K562 (cell line): ENCODE data around the gene CBX8. TPM values are rescaled to one million over a fixed set of nuclear protein-coding genes. Genes with fewer than 3 reads are reported as not detected.

Experiments used
- AFF4 ChIP-seq: sonication (generic); formaldehyde crosslinking; IDR thresholded peaks from 2 replicates; pipeline ENCODE4 v1.8.0; 2023; ENCODE audit warnings: mild to moderate bottlenecking, missing genetic modification reagents
- BCOR ChIP-seq: fragments of 450-650 bp; IDR thresholded peaks from 2 replicates; pipeline ENCODE4 v1.6.1; 2016
- CEBPG ChIP-seq, 3 experiments: fragments of 200-800 bp in 1 of 3; sonication (Bioruptor generic) in 1 of 3; sonication (generic) in 1 of 3; formaldehyde crosslinking in 1 of 3; IDR thresholded peaks in 2 of 3; conservative IDR thresholded peaks in 1 of 3; 2 replicates each; pipeline versions ENCODE4 v1.6.1 to v1.8.0; 2016 to 2022; ENCODE audit warnings: missing compliant biosample characterization in 2 of 3, missing genetic modification characterization in 2 of 3, mild to moderate bottlenecking in 1 of 3, missing genetic modification reagents in 1 of 3
- CHCHD3 ChIP-seq: fragments of 250-450 bp; sonication (Bioruptor Pico); IDR thresholded peaks from 2 replicates; pipeline ENCODE4 v2.1.2; 2022; ENCODE audit warnings: mild to moderate bottlenecking
- DACH1 ChIP-seq: fragments of 450-650 bp; IDR thresholded peaks from 2 replicates; pipeline ENCODE4 v1.6.1; 2018; ENCODE audit not compliant: partially characterized antibody
- FOXJ2 ChIP-seq: fragments of 200-800 bp; sonication (Bioruptor generic); IDR thresholded peaks from 2 replicates; pipeline ENCODE4 v1.6.1; 2016; ENCODE audit warnings: missing genetic modification characterization, missing compliant biosample characterization
- FOXP4 ChIP-seq: sonication (generic); formaldehyde crosslinking; IDR thresholded peaks from 2 replicates; pipeline ENCODE4 v1.8.0; 2022; ENCODE audit warnings: mild to moderate bottlenecking, missing genetic modification reagents, borderline replicate concordance
- KAT7 ChIP-seq: sonication (generic); formaldehyde crosslinking; IDR thresholded peaks from 2 replicates; pipeline ENCODE4 v1.8.0; 2022; ENCODE audit warnings: missing genetic modification reagents, mild to moderate bottlenecking, borderline replicate concordance
- MCM5 ChIP-seq: fragments of 450-650 bp; IDR thresholded peaks from 2 replicates; pipeline ENCODE4 v1.6.1; 2016; ENCODE audit warnings: low read depth
- POLR2AphosphoS5 ChIP-seq: IDR thresholded peaks from 2 replicates; pipeline ENCODE4 v1.6.1; 2011; ENCODE audit warnings: mild to moderate bottlenecking, low read depth, low read length, moderate library complexity; ENCODE audit not compliant: control insufficient read depth, insufficient read depth
- RB1 ChIP-seq: fragments of 450-650 bp; IDR thresholded peaks from 2 replicates; pipeline ENCODE4 v1.6.1; 2017; ENCODE audit warnings: low read depth, mild to moderate bottlenecking
- RBM15 ChIP-seq: fragments of 200-400 bp; formaldehyde crosslinking; IDR thresholded peaks from 2 replicates; pipeline ENCODE4 v1.6.1; 2018; ENCODE audit warnings: mild to moderate bottlenecking, low read length, moderate library complexity; ENCODE audit not compliant: insufficient read depth
- SRF ChIP-seq, 2 experiments: fragments of 250-450, 450-650 bp in 1 of 2; sonication (Bioruptor Pico) in 1 of 2; sonication (generic) in 1 of 2; formaldehyde crosslinking; IDR thresholded peaks; 2 replicates each; pipeline versions ENCODE4 v1.5.0 to v1.5.1; 2020 to 2022; ENCODE audit warnings: mild to moderate bottlenecking in 1 of 2, missing genetic modification reagents in 1 of 2
- TBL1XR1 ChIP-seq, 2 experiments: IDR thresholded peaks; 2 replicates each; pipeline ENCODE4 v1.6.1; 2012; ENCODE audit warnings: improper control_type of control experiment in 2 of 2, low read length in 2 of 2, mild to moderate bottlenecking in 1 of 2
- ZNF146 ChIP-seq: IDR thresholded peaks from one replicate; pipeline ENCODE4 v1.6.1; 2018; ENCODE audit warnings: missing compliant biosample characterization; ENCODE audit not compliant: unreplicated experiment
- ZNF23 ChIP-seq: fragments of 250-450 bp; sonication (Bioruptor Pico); IDR thresholded peaks from 2 replicates; pipeline ENCODE4 v1.4.0; 2020; ENCODE audit warnings: mild to moderate bottlenecking
- ZNF232 ChIP-seq: sonication (generic); formaldehyde crosslinking; IDR thresholded peaks from 2 replicates; pipeline ENCODE4 v1.8.0; 2022; ENCODE audit warnings: mild to moderate bottlenecking, missing genetic modification reagents
- ZNF274 ChIP-seq: IDR thresholded peaks from 2 replicates; pipeline ENCODE4 v1.6.1; 2011; ENCODE audit warnings: low read depth, mild to moderate bottlenecking, low read length, moderate library complexity, borderline replicate concordance
- polyA plus RNA-seq, 8 experiments: library from polyadenylated mRNA; depleted of rRNA in 4 of 8; stranded (reverse) in 5 of 8; unstranded in 3 of 8; fragments of >200 nt; fragmentation: Nextera tagmentation in 2 of 8; fragmentation: Illumina TruSeq in 1 of 8; extraction: Ambion mirVana in 2 of 8; extraction: Trizol in 1 of 8; gene quantifications; 2 replicates each; pipeline versions ENCODE4 v1.2.1 to v1.2.3, GENCODE V29; 2011 to 2014; ENCODE audit warnings: inconsistent platforms in 1 of 8, missing spikeins in 1 of 8
- total RNA-seq, 7 experiments: library from RNA; depleted of rRNA in 6 of 7; stranded (reverse); fragments of >200 nt in 6 of 7; fragmentation: Illumina TruSeq in 2 of 7; extraction: Trizol in 2 of 7; gene quantifications; 2 replicates each; pipeline versions ENCODE4 v1.2.1 to v1.2.3, GENCODE V29; 2011 to 2021; ENCODE audit warnings: low replicate concordance in 1 of 7
- TF ChIP-seq, protein P1 (sequence below): fragments of 450-650 bp; formaldehyde crosslinking; IDR thresholded peaks from 2 replicates; pipeline ENCODE4 v1.4.0; 2020; ENCODE audit warnings: mild to moderate bottlenecking, mixed read lengths

The CBX8 gene
- total and polyA plus RNA-seq, 9 of the 15 experiments (the other 6 are each of a cell fraction or from before 2014, with no cell fraction given) = 0.08 to 11.9 (median 2.6) TPM

DNA sequence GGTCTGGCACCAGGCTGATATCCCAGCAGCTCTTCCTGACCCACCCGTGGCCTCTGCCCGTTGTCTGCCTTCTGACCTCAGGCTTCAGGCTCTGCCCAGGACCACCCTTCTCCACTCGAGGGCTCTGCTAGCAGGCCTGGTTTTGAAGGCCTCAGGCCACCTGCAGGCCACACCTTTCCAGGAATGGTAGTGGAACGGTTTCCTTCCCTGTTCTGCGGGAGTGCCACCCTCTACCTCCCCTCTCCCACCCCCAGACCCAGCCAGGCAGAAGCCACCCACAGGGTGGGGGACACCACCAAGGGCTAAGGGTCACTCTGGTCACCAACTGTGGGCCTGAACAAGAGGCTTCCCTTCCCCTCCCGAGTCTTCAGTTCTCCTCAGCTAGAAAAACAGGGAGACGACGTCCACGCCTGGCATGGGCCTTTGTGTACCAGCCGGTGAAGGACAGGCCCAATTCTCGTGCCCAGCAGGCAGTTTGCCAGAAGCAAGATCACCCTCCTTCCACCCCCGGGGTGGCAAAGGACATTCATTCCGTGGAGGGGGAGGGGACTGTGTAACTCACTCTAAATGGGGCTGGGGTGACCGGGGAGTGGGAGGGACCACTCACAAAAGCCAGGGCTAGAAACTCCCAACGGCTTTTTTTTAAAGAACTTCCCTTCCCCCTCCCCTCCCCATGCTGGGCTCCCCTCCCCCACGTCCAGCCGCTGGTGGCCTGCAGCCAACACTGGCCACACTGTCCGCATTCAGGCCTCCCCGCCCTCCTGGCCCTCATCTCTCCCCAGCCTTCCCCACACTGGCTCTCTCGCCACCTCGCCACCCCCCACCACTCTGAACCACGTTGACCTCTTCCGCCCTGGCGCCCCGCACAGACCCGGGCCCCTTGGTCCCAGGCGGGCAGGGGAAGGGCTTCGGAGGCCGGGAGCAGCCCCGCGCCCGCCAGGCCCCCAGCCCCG, 34.7 kb upstream of the CBX8 start (continued):
- TF ChIP-seq AFF4 (no peak), BCOR (no peak), RBM15 (no peak), FOXJ2 (peak; percentile 51; the same call in 1 of the 2 replicates), DACH1 (no peak), CHCHD3 (CRISPR knock-in tag) (no peak), ZNF274 (no peak), FOXP4 (CRISPR knock-in tag) (no peak), ZNF232 (CRISPR knock-in tag) (no peak), KAT7 (CRISPR knock-in tag) (peak; percentile 58; the same call in 1 of the 2 replicates), RB1 (no peak), CEBPG (CRISPR knock-in tag; IDR thresholded peaks at IDR 0.05) (no peak), CEBPG (tag; conservative IDR thresholded peaks at IDR 0.05 in 1 of 2, IDR thresholded peaks at IDR 0.05 in 1 of 2) (no peak), ZNF23 (no peak), SRF (CRISPR knock-in tag; IDR thresholded peaks at IDR 0.05) (no peak), ZNF146 (no peak), POLR2AphosphoS5 (peak; percentile 47; the same call in 1 of the 2 replicates), TBL1XR1 (IDR thresholded peaks at IDR 0.05; ENCODE audit: low read length in 2 of 2) (peak in 1 of 2 experiments; percentile 63; a peak in 1 of 4 replicates), MCM5 (no peak)
- TF ChIP-seq, protein P1, sequence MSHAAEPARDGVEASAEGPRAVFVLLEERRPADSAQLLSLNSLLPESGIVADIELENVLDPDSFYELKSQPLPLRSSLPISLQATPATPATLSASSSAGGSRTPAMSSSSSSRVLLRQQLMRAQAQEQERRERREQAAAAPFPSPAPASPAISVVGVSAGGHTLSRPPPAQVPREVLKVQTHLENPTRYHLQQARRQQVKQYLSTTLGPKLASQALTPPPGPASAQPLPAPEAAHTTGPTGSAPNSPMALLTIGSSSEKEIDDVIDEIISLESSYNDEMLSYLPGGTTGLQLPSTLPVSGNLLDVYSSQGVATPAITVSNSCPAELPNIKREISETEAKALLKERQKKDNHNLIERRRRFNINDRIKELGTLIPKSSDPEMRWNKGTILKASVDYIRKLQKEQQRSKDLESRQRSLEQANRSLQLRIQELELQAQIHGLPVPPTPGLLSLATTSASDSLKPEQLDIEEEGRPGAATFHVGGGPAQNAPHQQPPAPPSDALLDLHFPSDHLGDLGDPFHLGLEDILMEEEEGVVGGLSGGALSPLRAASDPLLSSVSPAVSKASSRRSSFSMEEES (CRISPR knock-in tag) = no peak
